ENCODE results near the gene EEFSEC.

DNA sequence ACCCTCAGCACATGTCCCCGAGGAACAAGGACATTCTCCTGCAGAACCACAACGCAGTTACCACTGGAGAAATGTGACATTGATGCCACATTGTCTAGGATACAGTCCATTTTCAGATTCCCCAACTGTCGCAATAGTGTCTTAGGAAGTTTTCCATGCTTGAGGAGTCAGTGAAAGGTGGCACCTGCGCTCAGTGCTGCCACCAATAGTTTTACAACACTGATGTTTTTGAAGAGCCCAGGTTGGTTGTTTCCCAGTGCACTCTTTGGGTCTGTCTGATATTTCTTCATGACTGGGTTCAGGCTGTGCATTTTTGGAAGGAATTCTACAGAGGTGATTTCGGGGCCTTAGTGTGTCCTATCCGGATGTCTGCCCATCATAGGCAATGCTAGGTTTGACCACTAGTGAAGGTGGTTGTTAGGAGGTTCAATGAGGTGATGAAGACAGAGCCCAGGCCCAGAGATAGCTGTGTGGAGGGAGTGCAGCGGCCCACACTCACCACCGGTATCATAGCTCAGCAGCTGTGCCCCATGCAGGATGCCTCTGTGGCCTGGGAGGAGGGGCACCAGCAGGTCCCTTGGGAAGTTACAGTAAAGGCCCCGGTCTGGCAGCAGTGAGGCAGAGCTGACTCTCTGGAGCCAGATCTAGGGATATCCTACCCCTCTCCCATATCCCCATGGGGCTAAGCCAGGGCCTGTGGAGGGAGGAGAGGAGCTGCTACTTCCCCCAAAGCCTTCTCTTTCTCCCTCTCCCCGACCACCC lies 216.8 kb downstream of the EEFSEC start:
- TF ChIP-seq, protein P1, sequence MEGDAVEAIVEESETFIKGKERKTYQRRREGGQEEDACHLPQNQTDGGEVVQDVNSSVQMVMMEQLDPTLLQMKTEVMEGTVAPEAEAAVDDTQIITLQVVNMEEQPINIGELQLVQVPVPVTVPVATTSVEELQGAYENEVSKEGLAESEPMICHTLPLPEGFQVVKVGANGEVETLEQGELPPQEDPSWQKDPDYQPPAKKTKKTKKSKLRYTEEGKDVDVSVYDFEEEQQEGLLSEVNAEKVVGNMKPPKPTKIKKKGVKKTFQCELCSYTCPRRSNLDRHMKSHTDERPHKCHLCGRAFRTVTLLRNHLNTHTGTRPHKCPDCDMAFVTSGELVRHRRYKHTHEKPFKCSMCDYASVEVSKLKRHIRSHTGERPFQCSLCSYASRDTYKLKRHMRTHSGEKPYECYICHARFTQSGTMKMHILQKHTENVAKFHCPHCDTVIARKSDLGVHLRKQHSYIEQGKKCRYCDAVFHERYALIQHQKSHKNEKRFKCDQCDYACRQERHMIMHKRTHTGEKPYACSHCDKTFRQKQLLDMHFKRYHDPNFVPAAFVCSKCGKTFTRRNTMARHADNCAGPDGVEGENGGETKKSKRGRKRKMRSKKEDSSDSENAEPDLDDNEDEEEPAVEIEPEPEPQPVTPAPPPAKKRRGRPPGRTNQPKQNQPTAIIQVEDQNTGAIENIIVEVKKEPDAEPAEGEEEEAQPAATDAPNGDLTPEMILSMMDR (IDR thresholded peaks at IDR 0.05): no peak
- TF ChIP-seq POLR2AphosphoS5 (IDR thresholded peaks at IDR 0.05; ENCODE audit: insufficient read depth in 1 of 2, low read depth in 1 of 2): no peak
- TF ChIP-seq POLR2A (IDR thresholded peaks at IDR 0.05): no peak
